Coronary artery (tissue), 2 donors: ENCODE data around the gene LGALSL.
"Not testable (repeated sequence)": the region's sequence is repeated elsewhere in the genome, so short reads cannot be mapped to it uniquely, and the experiment has no call there.

ENCODE experiments used
- DNase-seq: peaks from one replicate; pipeline ENCODE4 v3.0.0-alpha.2; 2017; ENCODE audit warnings: low spot score
- H3K27ac ChIP-seq, 2 donors: fragments of 200-600 bp; sonication (generic); one replicate each; pipeline ENCODE4 v1.5.1; 2016 to 2019
- H3K4me3 ChIP-seq: fragments of 200-600 bp; sonication (generic); 2 replicates; pipeline ENCODE4 v1.5.1; 2016; ENCODE audit warnings: mild to moderate bottlenecking, moderate library complexity
- TF ChIP-seq, protein P1 (sequence below): fragments of 200-600 bp; sonication (generic); IDR thresholded peaks from one replicate; pipeline ENCODE4 v1.5.1; 2019; ENCODE audit warnings: antibody characterized with exemption

The LGALSL gene

GRCh38 chr2:64442277-64442676 is 11.7 kb upstream of the LGALSL start:
- Histone ChIP-seq H3K4me3 (no peak overlapping the region), H3K27ac (no peak overlapping the region)
- no peak for DNase-seq
- TF ChIP-seq, protein P1, sequence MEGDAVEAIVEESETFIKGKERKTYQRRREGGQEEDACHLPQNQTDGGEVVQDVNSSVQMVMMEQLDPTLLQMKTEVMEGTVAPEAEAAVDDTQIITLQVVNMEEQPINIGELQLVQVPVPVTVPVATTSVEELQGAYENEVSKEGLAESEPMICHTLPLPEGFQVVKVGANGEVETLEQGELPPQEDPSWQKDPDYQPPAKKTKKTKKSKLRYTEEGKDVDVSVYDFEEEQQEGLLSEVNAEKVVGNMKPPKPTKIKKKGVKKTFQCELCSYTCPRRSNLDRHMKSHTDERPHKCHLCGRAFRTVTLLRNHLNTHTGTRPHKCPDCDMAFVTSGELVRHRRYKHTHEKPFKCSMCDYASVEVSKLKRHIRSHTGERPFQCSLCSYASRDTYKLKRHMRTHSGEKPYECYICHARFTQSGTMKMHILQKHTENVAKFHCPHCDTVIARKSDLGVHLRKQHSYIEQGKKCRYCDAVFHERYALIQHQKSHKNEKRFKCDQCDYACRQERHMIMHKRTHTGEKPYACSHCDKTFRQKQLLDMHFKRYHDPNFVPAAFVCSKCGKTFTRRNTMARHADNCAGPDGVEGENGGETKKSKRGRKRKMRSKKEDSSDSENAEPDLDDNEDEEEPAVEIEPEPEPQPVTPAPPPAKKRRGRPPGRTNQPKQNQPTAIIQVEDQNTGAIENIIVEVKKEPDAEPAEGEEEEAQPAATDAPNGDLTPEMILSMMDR: no peak

- TF ChIP-seq, protein P1: no peak
- DNase-seq: no peak
- no peak overlapping the region for H3K4me3 ChIP-seq
- no peak overlapping the region for H3K27ac ChIP-seq
Measured at GRCh38 chr2:64442801-64443429, 11.0 kb upstream of the LGALSL start.

- H3K4me3 ChIP-seq, H3K27ac ChIP-seq, DNase-seq: not testable (repeated sequence)
Measured at GRCh38 chr2:64445970-64446369, 8.0 kb upstream of the LGALSL start.

GRCh38 chr2:64447317-64448040 is 6.5 kb upstream of the LGALSL start:
- H3K27ac ChIP-seq: no peak overlapping the region
- DNase-seq: no peak
- TF ChIP-seq, protein P1: no peak
- H3K4me3 ChIP-seq: no peak overlapping the region

DNA sequence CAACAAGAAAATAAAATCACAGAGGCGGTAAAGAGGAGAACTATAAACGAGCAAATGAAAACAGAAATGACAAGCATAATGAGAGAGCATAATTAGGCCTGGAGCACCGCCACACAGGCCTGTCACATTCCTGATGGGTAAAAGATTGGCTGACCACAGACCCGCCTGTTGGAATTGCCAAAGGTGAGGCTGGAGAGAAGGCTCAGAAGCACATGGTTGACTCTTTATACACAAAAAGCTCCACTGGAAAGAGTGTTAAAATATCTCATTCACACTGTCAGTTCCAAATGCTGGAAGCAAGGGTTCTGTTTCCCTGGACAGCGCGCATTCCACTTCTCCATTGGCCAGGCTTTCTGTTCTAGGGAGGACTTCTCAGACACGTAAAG is 5.9 kb upstream of the LGALSL start:
- Histone ChIP-seq H3K4me3 (no peak overlapping the region), H3K27ac (peak overlapping the region in 1 of 2 donors; percentile 59)
- TF ChIP-seq, protein P1: no peak
- DNase-seq: no peak

DNA sequence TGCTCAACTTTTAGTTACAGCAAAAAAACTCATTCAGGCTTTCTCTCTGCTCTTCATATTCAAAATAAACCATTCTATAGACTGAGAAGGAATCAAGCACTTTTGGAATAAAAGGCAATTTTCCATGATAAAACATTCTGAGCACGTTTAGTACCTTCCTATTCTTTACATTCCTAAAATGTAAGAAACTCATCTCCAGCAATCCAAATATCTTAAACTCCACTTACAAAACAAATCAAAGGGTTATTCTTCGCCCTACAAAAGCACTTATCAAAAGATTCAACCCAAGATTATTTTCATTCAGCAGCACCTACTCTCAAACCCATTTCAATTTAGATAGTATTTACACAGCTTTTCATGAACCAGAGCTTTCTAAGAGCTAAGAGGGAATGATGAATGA is 2.9 kb upstream of the LGALSL start:
- DNase-seq: no peak
- TF ChIP-seq, protein P1: no peak
- H3K4me3 ChIP-seq: no peak overlapping the region
- H3K27ac ChIP-seq: no peak overlapping the region

GRCh38 chr2:64454386-64455332 is 697 bp downstream of the LGALSL start:
- TF ChIP-seq, protein P1: no peak
- Histone ChIP-seq H3K27ac (peak overlapping the region; percentile 91 to 98), H3K4me3 (peak overlapping the region; percentile 96)
- peak; percentile 79 for DNase-seq
